H9 (cell line): ENCODE measurements around the gene HACL1. TPM values are rescaled to one million over a fixed set of nuclear protein-coding genes. Genes with fewer than 3 reads are reported as not detected.

ENCODE experiments used
- DNase-seq: peaks from one replicate; pipeline ENCODE4 v3.0.0-alpha.2; 2017
- H2AFZ ChIP-seq: one replicate; pipeline ENCODE4 v1.6.1; 2013; ENCODE audit warnings: mild to moderate bottlenecking, low read length, control low read depth, moderate library complexity
- H2AK5ac ChIP-seq: 2 replicates; pipeline ENCODE4 v1.6.1; 2013; ENCODE audit warnings: low read length, control low read depth, mixed read lengths; ENCODE audit not compliant: insufficient read length
- H2BK120ac ChIP-seq: one replicate; pipeline ENCODE4 v1.6.1; 2013; ENCODE audit warnings: low read depth, mild to moderate bottlenecking, low read length, control low read depth, inconsistent platforms; ENCODE audit not compliant: poor library complexity, severe bottlenecking
- H2BK12ac ChIP-seq: 2 replicates; pipeline ENCODE4 v1.6.1; 2013; ENCODE audit warnings: low read length, control low read depth, mixed read lengths, low read depth; ENCODE audit not compliant: insufficient read length
- H2BK15ac ChIP-seq: 2 replicates; pipeline ENCODE4 v1.6.1; 2013; ENCODE audit warnings: low read depth, low read length, control low read depth
- H2BK20ac ChIP-seq: one replicate; pipeline ENCODE4 v1.6.1; 2013; ENCODE audit warnings: low read depth, mild to moderate bottlenecking, low read length, control low read depth, inconsistent platforms; ENCODE audit not compliant: poor library complexity, severe bottlenecking
- H2BK5ac ChIP-seq: 2 replicates; pipeline ENCODE4 v1.6.1; 2013; ENCODE audit warnings: low read length, control low read depth, mixed read lengths; ENCODE audit not compliant: insufficient read length
- H3K14ac ChIP-seq: 2 replicates; pipeline ENCODE4 v1.6.1; 2013; ENCODE audit warnings: low read length, control low read depth; ENCODE audit not compliant: insufficient read depth
- H3K18ac ChIP-seq: 2 replicates; pipeline ENCODE4 v1.6.1; 2013; ENCODE audit warnings: low read depth, mild to moderate bottlenecking, mixed read lengths, low read length, control low read depth; ENCODE audit not compliant: insufficient read length
- H3K23ac ChIP-seq: 2 replicates; pipeline ENCODE4 v1.6.1; 2013; ENCODE audit warnings: low read length, control low read depth, mixed read lengths, low read depth; ENCODE audit not compliant: insufficient read length
- H3K23me2 ChIP-seq: 2 replicates; pipeline ENCODE4 v1.6.1; 2013; ENCODE audit warnings: low read depth, mild to moderate bottlenecking, mixed read lengths, low read length, control low read depth; ENCODE audit not compliant: insufficient read length, poor library complexity, severe bottlenecking
- H3K27ac ChIP-seq: 2 replicates; pipeline ENCODE4 v1.5.1; 2013; ENCODE audit warnings: low read length, control low read depth, mixed read lengths, low read depth; ENCODE audit not compliant: insufficient read length
- H3K27me3 ChIP-seq: 2 replicates; pipeline ENCODE4 v1.6.1; 2013; ENCODE audit warnings: low read length, control low read depth, inconsistent platforms; ENCODE audit not compliant: insufficient read depth
- H3K4ac ChIP-seq: 2 replicates; pipeline ENCODE4 v1.6.1; 2013; ENCODE audit warnings: low read depth, mild to moderate bottlenecking, control low read depth, inconsistent platforms, low read length, moderate library complexity
- H3K4me1 ChIP-seq: 2 replicates; pipeline ENCODE4 v1.6.1; 2013; ENCODE audit warnings: low read length, control low read depth, inconsistent platforms; ENCODE audit not compliant: insufficient read depth
- H3K4me2 ChIP-seq: 2 replicates; pipeline ENCODE4 v1.6.1; 2013; ENCODE audit warnings: low read length, control low read depth, mixed read lengths; ENCODE audit not compliant: insufficient read length, insufficient read depth
- H3K56ac ChIP-seq: 2 replicates; pipeline ENCODE4 v1.6.1; 2013; ENCODE audit warnings: low read depth, mild to moderate bottlenecking, mixed read lengths, low read length, control low read depth; ENCODE audit not compliant: insufficient read length
- H3K79me1 ChIP-seq: 2 replicates; pipeline ENCODE4 v1.6.1; 2013; ENCODE audit warnings: low read depth, mild to moderate bottlenecking, moderate library complexity, low read length, control low read depth, inconsistent platforms; ENCODE audit not compliant: insufficient read depth, poor library complexity, severe bottlenecking
- H3K79me2 ChIP-seq: 2 replicates; pipeline ENCODE4 v1.6.1; 2013; ENCODE audit warnings: low read length, control low read depth, inconsistent platforms; ENCODE audit not compliant: insufficient read depth
- H3K9ac ChIP-seq: 2 replicates; pipeline ENCODE4 v1.6.1; 2013; ENCODE audit warnings: low read length, control low read depth, mixed read lengths; ENCODE audit not compliant: insufficient read length; ENCODE audit errors: extremely low read depth
- H3K9me3 ChIP-seq: one replicate; pipeline ENCODE4 v1.6.1; 2013; ENCODE audit warnings: low read depth, low read length, inconsistent platforms; ENCODE audit not compliant: control insufficient read depth
- H3T11ph ChIP-seq: one replicate; pipeline ENCODE4 v1.6.1; 2013; ENCODE audit warnings: mild to moderate bottlenecking, low read length, control low read depth, inconsistent platforms
- H4K20me1 ChIP-seq: one replicate; pipeline ENCODE4 v1.6.1; 2013; ENCODE audit not compliant: control insufficient read depth, insufficient read length, insufficient read depth
- H4K5ac ChIP-seq: 2 replicates; pipeline ENCODE4 v1.6.1; 2013; ENCODE audit warnings: low read depth, mild to moderate bottlenecking, mixed read lengths, low read length, control low read depth; ENCODE audit not compliant: insufficient read length
- H4K8ac ChIP-seq: replicated peaks from 2 replicates; pipeline ENCODE4 v1.6.1; 2013; ENCODE audit warnings: low read length, control low read depth, mixed read lengths, low read depth; ENCODE audit not compliant: insufficient read length
- H4K91ac ChIP-seq: 2 replicates; pipeline ENCODE4 v1.6.1; 2013; ENCODE audit warnings: low read depth, mild to moderate bottlenecking, moderate library complexity, mixed read lengths, low read length, control low read depth; ENCODE audit not compliant: insufficient read length
- H3K27ac Mint-ChIP-seq, 3 experiments: 2 replicates in 2 of 3; 3 replicates in 1 of 3; pipeline ENCODE4 v1.8.0; 2020 to 2021; ENCODE audit warnings: mixed read lengths in 3 of 3, mild to moderate bottlenecking in 1 of 3, moderate library complexity in 1 of 3
- H3K27me3 Mint-ChIP-seq: 2 replicates; pipeline ENCODE4 v1.8.0; 2021; ENCODE audit warnings: low read depth, mild to moderate bottlenecking, moderate library complexity, mixed read lengths
- H3K36me3 Mint-ChIP-seq, 3 experiments: 2 replicates in 2 of 3; 3 replicates in 1 of 3; pipeline ENCODE4 v1.8.0; 2020 to 2021; ENCODE audit warnings: low read depth in 3 of 3, mixed read lengths in 3 of 3; ENCODE audit not compliant: insufficient read depth in 1 of 3
- H3K4me1 Mint-ChIP-seq, 2 experiments: 2 replicates each; pipeline ENCODE4 v1.8.0; 2020; ENCODE audit warnings: mixed read lengths in 2 of 2
- H3K4me3 Mint-ChIP-seq, 2 experiments: 2 replicates in 1 of 2; 3 replicates in 1 of 2; pipeline ENCODE4 v1.8.0; 2020 to 2021; ENCODE audit warnings: mild to moderate bottlenecking in 2 of 2, mixed read lengths in 2 of 2, moderate library complexity in 1 of 2
- H3K9me3 Mint-ChIP-seq, 2 experiments: 2 replicates in 1 of 2; 3 replicates in 1 of 2; pipeline ENCODE4 v1.8.0; 2020; ENCODE audit warnings: mild to moderate bottlenecking in 2 of 2, mixed read lengths in 2 of 2, moderate library complexity in 1 of 2
- WGBS: extraction: QIAGEN DNeasy Blood & Tissue Kit; methylation state at CpG from one replicate; pipeline ENCODE4 v1.1.7; 2013; ENCODE audit warnings: missing lambda C conversion rate, low lambda C conversion rate, mixed read lengths; ENCODE audit not compliant: insufficient read length; ENCODE audit errors: extremely low coverage; 5-methylcytosine and 5-hydroxymethylcytosine counted together
- total RNA-seq: library from RNA; stranded (reverse); gene quantifications from 2 replicates; pipeline ENCODE4 v1.2.1, GENCODE V29; 2021
- TF ChIP-seq, protein P1 (sequence below): fragments of 200-600 bp; sonication (generic); conservative IDR thresholded peaks from 3 replicates; pipeline ENCODE4 v1.8.0; 2021; ENCODE audit warnings: antibody characterized with exemption, mild to moderate bottlenecking

Gene HACL1
- total RNA-seq, 1 experiment from 2014 or later = 52.6 TPM

DNA sequence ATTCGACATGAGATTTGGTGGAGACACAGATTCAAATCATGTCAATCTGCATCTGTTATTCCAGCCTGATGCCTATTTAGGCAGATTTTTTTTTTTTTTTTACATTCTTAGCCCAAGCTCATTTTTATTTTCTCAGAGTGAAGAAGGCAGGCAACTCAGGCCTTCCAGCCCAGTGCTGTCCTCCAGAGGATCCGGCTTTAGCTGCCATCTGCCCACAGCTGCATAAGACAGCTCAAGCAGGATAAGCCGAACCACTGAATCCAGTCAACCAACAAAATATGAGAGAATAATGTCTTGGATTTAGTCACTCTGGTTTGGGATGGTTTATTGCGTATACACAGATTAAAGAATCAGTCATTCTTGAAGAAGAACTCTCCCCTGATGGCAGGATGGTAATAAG lies 60.0 kb downstream of the HACL1 start:
- no peak overlapping the region for H2BK120ac ChIP-seq
- no peak overlapping the region for H3K14ac ChIP-seq
- no peak overlapping the region for H2AK5ac ChIP-seq
- TF ChIP-seq, protein P1, sequence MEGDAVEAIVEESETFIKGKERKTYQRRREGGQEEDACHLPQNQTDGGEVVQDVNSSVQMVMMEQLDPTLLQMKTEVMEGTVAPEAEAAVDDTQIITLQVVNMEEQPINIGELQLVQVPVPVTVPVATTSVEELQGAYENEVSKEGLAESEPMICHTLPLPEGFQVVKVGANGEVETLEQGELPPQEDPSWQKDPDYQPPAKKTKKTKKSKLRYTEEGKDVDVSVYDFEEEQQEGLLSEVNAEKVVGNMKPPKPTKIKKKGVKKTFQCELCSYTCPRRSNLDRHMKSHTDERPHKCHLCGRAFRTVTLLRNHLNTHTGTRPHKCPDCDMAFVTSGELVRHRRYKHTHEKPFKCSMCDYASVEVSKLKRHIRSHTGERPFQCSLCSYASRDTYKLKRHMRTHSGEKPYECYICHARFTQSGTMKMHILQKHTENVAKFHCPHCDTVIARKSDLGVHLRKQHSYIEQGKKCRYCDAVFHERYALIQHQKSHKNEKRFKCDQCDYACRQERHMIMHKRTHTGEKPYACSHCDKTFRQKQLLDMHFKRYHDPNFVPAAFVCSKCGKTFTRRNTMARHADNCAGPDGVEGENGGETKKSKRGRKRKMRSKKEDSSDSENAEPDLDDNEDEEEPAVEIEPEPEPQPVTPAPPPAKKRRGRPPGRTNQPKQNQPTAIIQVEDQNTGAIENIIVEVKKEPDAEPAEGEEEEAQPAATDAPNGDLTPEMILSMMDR = no peak
- no peak overlapping the region for H3K56ac ChIP-seq
- H2AFZ ChIP-seq = no peak overlapping the region
- Mint-ChIP-seq H3K4me3 (no peak overlapping the region), H3K27ac (no peak overlapping the region; a peak in 1 of 7 replicates), H3K36me3 (no peaks in the 10 kb centered on the region), H3K27me3 (peaks cover 3% of the 10 kb centered on the region; the same call in 1 of the 2 replicates), H3K9me3 (no peaks in the 10 kb centered on the region; a peak in 1 of 5 replicates), H3K4me1 (no peaks in the 10 kb centered on the region)
- DNase-seq = no peak
- no peaks in the 10 kb centered on the region for H3K27me3 ChIP-seq
- H4K91ac ChIP-seq = no peak overlapping the region
- no peak overlapping the region for H3K4me2 ChIP-seq
- H3K27ac ChIP-seq = no peak overlapping the region
- no peak overlapping the region for H3K18ac ChIP-seq
- H2BK15ac ChIP-seq = no peak overlapping the region
- no peak overlapping the region for H3K23ac ChIP-seq
- H3K23me2 ChIP-seq = no peaks in the 10 kb centered on the region
- H2BK12ac ChIP-seq = no peak overlapping the region
- H3K79me1 ChIP-seq = no peaks in the 10 kb centered on the region
- H3K4ac ChIP-seq = no peak overlapping the region
- no peaks in the 10 kb centered on the region for H4K20me1 ChIP-seq
- H3K4me1 ChIP-seq = no peaks in the 10 kb centered on the region
- H2BK5ac ChIP-seq = no peak overlapping the region
- no peaks in the 10 kb centered on the region for H3K9me3 ChIP-seq
- H3K9ac ChIP-seq = no peak overlapping the region
- no peak overlapping the region for H3T11ph ChIP-seq
- H2BK20ac ChIP-seq = no peak overlapping the region
- no peak overlapping the region for H4K5ac ChIP-seq
- H3K79me2 ChIP-seq = no peaks in the 10 kb centered on the region
- no CpG with 5 or more reads among the region's 4 CpGs for whole genome bisulfite sequencing
- no peak overlapping the region for H4K8ac ChIP-seq
